Liver (tissue), 3 donors: ENCODE data around the gene TRAPPC6A.

Experiments
- TAF1 ChIP-seq: conservative IDR thresholded peaks from 2 replicates; pipeline ENCODE4 v1.6.1; 2016; ENCODE audit warnings: antibody characterized with exemption, mild to moderate bottlenecking
- TF ChIP-seq, protein P1 (sequence below): fragments of 150-350 bp; IDR thresholded peaks from 2 replicates; pipeline ENCODE4 v1.5.1; 2017; ENCODE audit warnings: improper control_type of control experiment, low read depth, low read length; ENCODE audit not compliant: missing input control
- TF ChIP-seq, protein P2 (sequence below): IDR thresholded peaks from 2 replicates; pipeline ENCODE4 v1.6.1; 2016; ENCODE audit warnings: antibody characterized with exemption
- donor health status: healthy.
- donor health status: healthy.

- TF ChIP-seq, protein P1, sequence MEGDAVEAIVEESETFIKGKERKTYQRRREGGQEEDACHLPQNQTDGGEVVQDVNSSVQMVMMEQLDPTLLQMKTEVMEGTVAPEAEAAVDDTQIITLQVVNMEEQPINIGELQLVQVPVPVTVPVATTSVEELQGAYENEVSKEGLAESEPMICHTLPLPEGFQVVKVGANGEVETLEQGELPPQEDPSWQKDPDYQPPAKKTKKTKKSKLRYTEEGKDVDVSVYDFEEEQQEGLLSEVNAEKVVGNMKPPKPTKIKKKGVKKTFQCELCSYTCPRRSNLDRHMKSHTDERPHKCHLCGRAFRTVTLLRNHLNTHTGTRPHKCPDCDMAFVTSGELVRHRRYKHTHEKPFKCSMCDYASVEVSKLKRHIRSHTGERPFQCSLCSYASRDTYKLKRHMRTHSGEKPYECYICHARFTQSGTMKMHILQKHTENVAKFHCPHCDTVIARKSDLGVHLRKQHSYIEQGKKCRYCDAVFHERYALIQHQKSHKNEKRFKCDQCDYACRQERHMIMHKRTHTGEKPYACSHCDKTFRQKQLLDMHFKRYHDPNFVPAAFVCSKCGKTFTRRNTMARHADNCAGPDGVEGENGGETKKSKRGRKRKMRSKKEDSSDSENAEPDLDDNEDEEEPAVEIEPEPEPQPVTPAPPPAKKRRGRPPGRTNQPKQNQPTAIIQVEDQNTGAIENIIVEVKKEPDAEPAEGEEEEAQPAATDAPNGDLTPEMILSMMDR: no peak
- no peak for TF ChIP-seq TAF1
- TF ChIP-seq, protein P2, sequence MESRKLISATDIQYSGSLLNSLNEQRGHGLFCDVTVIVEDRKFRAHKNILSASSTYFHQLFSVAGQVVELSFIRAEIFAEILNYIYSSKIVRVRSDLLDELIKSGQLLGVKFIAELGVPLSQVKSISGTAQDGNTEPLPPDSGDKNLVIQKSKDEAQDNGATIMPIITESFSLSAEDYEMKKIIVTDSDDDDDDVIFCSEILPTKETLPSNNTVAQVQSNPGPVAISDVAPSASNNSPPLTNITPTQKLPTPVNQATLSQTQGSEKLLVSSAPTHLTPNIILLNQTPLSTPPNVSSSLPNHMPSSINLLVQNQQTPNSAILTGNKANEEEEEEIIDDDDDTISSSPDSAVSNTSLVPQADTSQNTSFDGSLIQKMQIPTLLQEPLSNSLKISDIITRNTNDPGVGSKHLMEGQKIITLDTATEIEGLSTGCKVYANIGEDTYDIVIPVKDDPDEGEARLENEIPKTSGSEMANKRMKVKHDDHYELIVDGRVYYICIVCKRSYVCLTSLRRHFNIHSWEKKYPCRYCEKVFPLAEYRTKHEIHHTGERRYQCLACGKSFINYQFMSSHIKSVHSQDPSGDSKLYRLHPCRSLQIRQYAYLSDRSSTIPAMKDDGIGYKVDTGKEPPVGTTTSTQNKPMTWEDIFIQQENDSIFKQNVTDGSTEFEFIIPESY: no peak
Measured at GRCh38 chr19:45123440-45123850, 54.6 kb downstream of the TRAPPC6A start.
